Astrocyte of the cerebellum (primary cell): Measurements from ENCODE around the gene OR10AD1.
A peak's percentile ranks its signal among the peaks of the same experiment; 100 is the strongest.

Source experiments
- DNase-seq: peaks from one replicate; pipeline ENCODE4 v3.0.0-alpha.2; 2011; ENCODE audit warnings: low read depth
- H3K4me3 ChIP-seq: 2 replicates; pipeline ENCODE4 v1.5.1; 2011; ENCODE audit warnings: mild to moderate bottlenecking, low read depth, low read length, moderate library complexity
- in situ Hi-C: cut with HindIII; loops from 2 replicates; pipeline ENCODE4 v1.10.0; 2017; ENCODE audit warnings: low sequenced_read_pairs
- TF ChIP-seq, protein P1 (sequence below): IDR thresholded peaks from 2 replicates; pipeline ENCODE4 v1.5.1; 2012; ENCODE audit warnings: low read length, low read depth, moderate library complexity, mild to moderate bottlenecking; ENCODE audit errors: missing control alignments

OR10AD1 gene

DNA sequence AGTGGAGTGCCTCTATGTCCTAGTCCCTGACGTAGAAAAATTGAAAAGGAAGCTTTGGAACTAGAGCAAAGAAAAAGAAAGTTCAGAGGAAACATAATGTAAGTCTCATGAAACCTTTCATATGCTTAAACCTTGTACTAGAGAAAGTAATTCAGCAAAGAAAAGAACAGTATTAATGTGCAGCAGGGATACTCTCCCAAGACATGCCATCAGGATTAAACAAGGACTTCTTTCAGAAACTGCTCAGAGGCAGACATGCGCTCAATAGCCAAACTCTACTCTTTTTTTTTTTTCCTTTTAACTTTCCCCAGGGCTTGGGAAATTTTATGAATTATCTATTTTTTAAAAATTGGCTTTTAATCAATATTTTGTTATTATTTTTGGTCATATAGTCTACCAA is 38.6 kb downstream of the OR10AD1 start:
- no peak for DNase-seq
- H3K4me3 ChIP-seq, result no peak overlapping the region
- in situ Hi-C loops, result no loop called here
- TF ChIP-seq, protein P1, sequence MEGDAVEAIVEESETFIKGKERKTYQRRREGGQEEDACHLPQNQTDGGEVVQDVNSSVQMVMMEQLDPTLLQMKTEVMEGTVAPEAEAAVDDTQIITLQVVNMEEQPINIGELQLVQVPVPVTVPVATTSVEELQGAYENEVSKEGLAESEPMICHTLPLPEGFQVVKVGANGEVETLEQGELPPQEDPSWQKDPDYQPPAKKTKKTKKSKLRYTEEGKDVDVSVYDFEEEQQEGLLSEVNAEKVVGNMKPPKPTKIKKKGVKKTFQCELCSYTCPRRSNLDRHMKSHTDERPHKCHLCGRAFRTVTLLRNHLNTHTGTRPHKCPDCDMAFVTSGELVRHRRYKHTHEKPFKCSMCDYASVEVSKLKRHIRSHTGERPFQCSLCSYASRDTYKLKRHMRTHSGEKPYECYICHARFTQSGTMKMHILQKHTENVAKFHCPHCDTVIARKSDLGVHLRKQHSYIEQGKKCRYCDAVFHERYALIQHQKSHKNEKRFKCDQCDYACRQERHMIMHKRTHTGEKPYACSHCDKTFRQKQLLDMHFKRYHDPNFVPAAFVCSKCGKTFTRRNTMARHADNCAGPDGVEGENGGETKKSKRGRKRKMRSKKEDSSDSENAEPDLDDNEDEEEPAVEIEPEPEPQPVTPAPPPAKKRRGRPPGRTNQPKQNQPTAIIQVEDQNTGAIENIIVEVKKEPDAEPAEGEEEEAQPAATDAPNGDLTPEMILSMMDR, result no peak

DNA sequence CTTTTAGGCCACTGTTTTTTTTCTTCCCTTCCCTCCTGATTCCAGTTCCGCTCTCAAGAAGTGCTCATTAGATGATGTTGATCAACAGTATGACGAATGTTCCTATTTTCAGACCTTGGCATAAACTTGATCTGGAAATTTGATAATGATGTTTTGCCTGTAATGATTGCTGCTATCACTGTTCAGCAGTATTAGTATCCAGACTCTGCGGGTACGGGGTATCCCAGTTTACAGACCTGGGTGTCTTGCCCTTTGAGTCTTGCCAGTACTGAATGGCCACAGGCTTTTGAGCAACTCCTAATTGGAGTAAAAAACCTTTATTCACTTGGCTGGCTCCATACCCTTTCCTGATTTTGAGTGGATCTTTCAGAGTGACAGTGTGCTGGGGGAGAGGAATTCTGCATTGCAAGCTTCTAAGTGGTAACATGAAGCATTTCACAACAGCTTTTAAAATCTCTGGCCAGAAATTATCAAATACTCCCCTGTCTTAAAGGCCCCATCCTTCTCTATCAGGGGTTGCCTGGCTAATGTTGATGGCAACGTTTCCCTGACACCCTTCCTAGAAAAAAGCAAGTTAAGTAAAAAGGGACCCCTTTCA is 39.8 kb downstream of the OR10AD1 start:
- in situ Hi-C loops, result no loop called here
- H3K4me3 ChIP-seq, result no peak overlapping the region
- no peak for DNase-seq
- TF ChIP-seq, protein P1, result no peak

DNA sequence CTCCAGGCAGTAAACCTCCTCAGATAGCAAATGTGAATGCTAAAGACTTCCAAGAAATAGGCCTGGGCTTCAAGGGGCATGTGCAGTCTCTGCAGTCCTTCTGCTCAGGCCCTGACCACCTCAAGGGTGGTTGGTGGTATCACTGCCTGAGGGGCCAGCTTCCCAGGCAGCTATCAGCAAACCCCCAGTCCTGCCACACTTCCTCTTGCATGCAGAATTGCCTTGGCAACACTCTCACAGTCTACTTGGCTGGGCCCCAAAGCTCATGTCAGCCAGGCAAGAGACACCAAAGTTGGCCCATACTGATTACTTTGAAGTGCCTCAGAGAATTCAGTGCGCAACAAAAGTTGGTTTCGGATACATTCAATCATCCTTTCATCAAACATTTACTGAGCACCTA is 42.3 kb downstream of the OR10AD1 start:
- TF ChIP-seq, protein P1, result no peak
- in situ Hi-C loops, result no loop called here
- no peak overlapping the region for H3K4me3 ChIP-seq
- no peak for DNase-seq

DNA sequence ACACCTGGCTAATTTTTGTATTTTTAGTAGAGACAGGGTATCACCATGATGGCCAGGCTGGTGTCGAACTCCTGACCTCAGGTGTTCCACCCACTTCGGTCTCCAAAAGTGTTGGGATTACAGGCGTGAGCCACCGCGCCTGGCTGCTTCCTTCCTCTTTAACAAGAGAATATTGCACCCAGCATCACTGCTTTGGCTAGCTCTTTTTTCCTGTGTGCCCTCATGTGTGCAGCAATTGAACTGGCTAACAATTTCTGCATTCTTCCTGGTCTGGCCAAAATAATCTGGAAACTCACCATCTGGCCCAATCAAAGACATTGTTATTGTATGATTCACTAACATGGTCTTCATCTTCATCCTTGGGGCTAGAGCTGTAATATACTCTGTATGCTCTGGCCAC is 43.0 kb downstream of the OR10AD1 start:
- DNase-seq, result no peak
- in situ Hi-C loops, result no loop called here

DNA sequence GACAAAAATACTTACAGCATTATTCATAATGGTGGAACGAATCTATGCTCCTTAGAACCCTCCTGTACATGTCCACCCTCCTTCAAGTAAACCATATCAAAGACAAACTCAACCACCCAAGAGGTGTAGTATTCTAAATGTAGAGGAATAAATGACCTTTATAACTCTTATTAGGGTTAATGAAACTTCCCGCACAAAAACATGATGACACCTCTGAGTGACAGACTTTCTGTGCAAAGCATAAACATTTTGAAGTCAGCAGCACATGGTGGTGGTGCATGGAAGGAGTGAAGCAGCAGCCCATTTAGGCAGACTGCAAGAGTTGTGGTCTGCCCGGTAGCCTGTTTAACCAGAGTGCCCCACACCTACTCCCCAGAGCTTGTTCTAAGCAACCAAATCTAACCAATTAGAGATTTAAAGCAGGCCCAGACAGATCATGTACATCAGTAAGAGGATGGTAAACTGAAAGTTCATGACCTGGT is 45.2 kb downstream of the OR10AD1 start:
- TF ChIP-seq, protein P1, result no peak
- no peak for DNase-seq
- peak overlapping the region; percentile 99 for H3K4me3 ChIP-seq
- in situ Hi-C loops, result no loop called here

More for the DNA sequence above, 43.0 kb downstream of the OR10AD1 start:
- TF ChIP-seq, protein P1, result no peak
- no peak overlapping the region for H3K4me3 ChIP-seq

DNA sequence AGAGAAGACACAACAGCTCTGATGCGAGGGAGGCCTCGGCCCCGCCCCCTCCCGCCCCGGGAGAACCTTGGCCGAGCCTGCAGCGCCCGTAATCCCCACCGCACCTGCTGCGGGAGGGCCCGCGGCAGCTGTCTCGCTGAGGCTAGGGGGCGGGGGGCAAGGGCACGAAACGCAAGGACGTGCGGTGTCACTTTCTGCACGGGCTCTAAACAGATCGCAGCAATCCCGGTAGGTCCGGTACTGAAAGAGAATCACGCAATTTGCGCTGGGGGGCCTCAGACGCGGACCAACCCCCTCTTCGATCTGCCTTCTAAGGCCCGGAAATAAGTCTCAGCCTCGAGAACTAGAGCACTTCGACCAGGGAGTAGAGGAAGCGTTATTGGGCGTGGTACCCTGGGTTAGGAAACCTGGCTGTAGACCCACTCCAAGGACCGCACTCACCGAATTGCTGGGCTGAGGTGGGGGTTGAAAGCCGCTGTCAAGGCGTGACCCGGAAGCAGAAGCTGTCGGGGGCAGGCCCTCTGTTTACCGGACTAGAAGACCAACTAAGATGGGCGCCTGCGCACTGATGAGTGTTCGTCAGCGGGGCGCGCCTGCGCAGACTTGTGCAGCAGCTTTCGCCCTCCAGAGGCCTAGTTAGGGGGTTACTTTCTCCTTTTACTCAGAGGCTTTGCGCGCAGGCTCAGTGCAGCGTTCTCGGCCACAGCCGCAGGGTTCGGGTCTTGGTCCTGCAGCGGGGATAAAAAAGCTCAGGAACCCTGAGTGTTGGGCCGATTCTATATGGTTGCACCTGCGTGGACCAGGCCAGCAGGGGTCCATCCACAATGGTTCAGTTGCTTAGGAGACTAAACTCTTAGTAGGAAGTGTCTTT is 45.8 kb downstream of the OR10AD1 start, which contains the start of gene ASB8:
ASB8 (minus strand) TSS at position 498 of the 871 bp plus-strand sequence. CDS start 4,019 bp downstream, outside the sequence.
- in situ Hi-C loops, result no loop called here
- TF ChIP-seq, protein P1, result peak; percentile 59
- H3K4me3 ChIP-seq, result peak within 1 kb of the TSS; percentile 99
- peak; percentile 95 for DNase-seq
